ENCODE measurements around the gene IQCF6.

DNA sequence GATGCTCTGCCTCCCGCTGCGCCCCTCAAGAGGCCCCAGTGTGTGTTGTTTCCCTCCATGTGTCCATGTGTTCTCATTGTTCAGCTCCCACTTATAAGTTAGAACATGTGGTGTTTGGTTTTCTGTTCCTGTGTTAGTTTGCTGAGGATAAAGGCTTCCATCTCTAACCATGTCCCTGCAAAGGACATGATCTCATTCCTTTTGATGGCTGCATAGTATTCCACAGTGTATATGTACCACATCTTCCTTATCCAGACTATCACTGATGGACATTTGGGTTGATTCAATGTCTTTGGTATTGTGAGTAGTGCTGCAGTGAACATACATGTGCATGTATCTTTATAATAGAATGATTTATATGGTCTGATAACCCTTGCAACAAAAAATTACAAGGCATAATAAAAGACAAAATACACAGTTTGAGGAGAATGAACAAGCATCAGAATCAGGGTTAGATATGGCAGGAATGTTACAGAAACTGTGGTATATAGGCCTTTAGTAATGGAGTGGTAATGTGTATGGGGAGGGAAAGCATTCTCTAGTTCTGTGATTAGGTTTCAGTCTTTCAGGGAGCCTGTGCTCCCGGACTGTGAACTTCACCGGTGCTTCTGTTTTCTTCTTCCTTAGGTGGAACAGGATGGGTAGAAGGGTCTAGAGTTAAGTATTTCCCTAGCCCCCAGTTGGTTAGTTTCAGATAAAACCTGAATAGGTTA, 45.0 kb downstream of the IQCF6 start:
- TF ChIP-seq EZH2 (IDR thresholded peaks at IDR 0.05; ENCODE audit: borderline replicate concordance, low read depth, low read length, poor library complexity, severe bottlenecking) = no peak
- no peak for TF ChIP-seq CTCF (conservative IDR thresholded peaks at IDR 0.05; ENCODE audit: low read depth, low read length)
